DOHH2 (cell line): ENCODE measurements around the gene COPS9.

Experiments
- H3F3A ChIP-seq: fragments of 200-600 bp; sonication (generic), shearing (Covaris generic); 2 replicates; pipeline ENCODE4 v1.6.0; 2016; ENCODE audit warnings: antibody characterized with exemption, mild to moderate bottlenecking; ENCODE audit not compliant: control insufficient read depth, insufficient read depth
- H3K27ac ChIP-seq: fragments of 200-600 bp; sonication (generic); 2 replicates; pipeline ENCODE4 v1.5.1; 2014; ENCODE audit warnings: low read depth, mild to moderate bottlenecking, low read length, moderate library complexity
- H3K27me3 ChIP-seq: fragments of 200-600 bp; sonication (generic); 2 replicates; pipeline ENCODE4 v1.6.1; 2014; ENCODE audit warnings: mild to moderate bottlenecking, low read length, mixed read lengths; ENCODE audit not compliant: control insufficient read depth
- H3K36me3 ChIP-seq: fragments of 200-600 bp; sonication (generic); 2 replicates; pipeline ENCODE4 v1.6.1; 2014; ENCODE audit warnings: mild to moderate bottlenecking, low read length, moderate library complexity, mixed read lengths; ENCODE audit not compliant: control insufficient read depth
- H3K4me1 ChIP-seq: fragments of 200-600 bp; sonication (generic); 2 replicates; pipeline ENCODE4 v1.6.1; 2014; ENCODE audit warnings: mild to moderate bottlenecking, low read length, mixed read lengths; ENCODE audit not compliant: control insufficient read depth
- H3K4me2 ChIP-seq: fragments of 200-600 bp; sonication (generic); 2 replicates; pipeline ENCODE4 v1.6.0; 2014; ENCODE audit warnings: mild to moderate bottlenecking, low read length, moderate library complexity
- H3K4me3 ChIP-seq: fragments of 200-600 bp; sonication (generic); 2 replicates; pipeline ENCODE4 v1.5.1; 2014; ENCODE audit warnings: mild to moderate bottlenecking, low read length, mixed read lengths
- H3K79me2 ChIP-seq: fragments of 200-600 bp; sonication (generic); 2 replicates; pipeline ENCODE4 v1.6.1; 2014; ENCODE audit warnings: mild to moderate bottlenecking, low read length, mixed read lengths; ENCODE audit not compliant: control insufficient read depth
- H3K9me2 ChIP-seq: fragments of 200-600 bp; sonication (generic); replicated peaks from 2 replicates; pipeline ENCODE4 v1.6.1; 2014; ENCODE audit warnings: mild to moderate bottlenecking, low read length, mixed read lengths; ENCODE audit not compliant: control insufficient read depth
- H3K9me3 ChIP-seq: fragments of 200-600 bp; sonication (generic); 2 replicates; pipeline ENCODE4 v1.6.1; 2014; ENCODE audit warnings: antibody characterized with exemption, low read length, mixed read lengths; ENCODE audit not compliant: control insufficient read depth, insufficient read depth
- H4K20me1 ChIP-seq: fragments of 200-600 bp; sonication (generic); 2 replicates; pipeline ENCODE4 v1.6.0; 2014; ENCODE audit warnings: low read depth, mild to moderate bottlenecking, antibody characterized with exemption, low read length, moderate library complexity; ENCODE audit not compliant: control insufficient read depth, insufficient read depth
- CTCF ChIP-seq: fragments of 200-600 bp; sonication (generic); IDR thresholded peaks from one replicate; pipeline ENCODE4 v1.5.1; 2014; ENCODE audit warnings: antibody characterized with exemption, mild to moderate bottlenecking, low read depth, low read length; ENCODE audit not compliant: poor library complexity, severe bottlenecking
- EZH2phosphoT487 ChIP-seq: fragments of 200-600 bp; sonication (generic); IDR thresholded peaks from 2 replicates; pipeline ENCODE4 v1.6.1; 2017; ENCODE audit warnings: borderline replicate concordance, mild to moderate bottlenecking, antibody characterized with exemption, low read length, moderate library complexity, mixed read lengths

Gene COPS9

DNA sequence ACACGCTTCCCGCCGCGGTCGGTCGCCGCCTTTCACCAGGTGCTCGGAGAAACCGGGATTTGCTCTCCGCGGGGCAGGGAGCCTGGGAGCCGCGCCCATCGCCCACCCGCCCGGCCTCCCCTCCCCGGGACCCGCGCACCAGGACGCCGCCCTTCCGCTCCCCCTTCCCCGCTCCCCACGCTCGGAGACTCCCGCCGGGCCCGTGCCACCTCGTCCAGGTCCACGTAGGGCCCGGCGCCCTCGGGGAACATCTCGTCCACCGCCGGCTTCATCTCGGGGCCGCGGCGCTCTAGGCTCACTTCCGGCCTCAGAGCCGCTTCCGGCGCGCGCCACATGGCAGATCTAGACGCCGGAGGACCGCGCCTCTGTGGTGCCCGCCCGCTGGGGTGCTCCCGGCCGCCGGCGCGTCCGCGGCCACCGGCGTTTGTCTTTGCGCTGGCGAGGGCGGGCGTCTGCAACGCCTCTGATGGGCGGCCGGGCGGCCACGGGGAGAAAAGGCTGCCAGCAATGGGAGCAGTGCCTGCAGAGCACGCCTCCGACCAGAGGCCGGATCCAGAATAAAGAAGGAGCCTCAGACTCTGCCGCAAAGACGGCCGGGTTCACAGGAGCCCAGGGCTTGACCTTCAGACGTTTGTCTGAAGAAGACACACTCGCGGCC is at the start of gene COPS9:
COPS9 (minus strand) TSS at position 293 of the 658 bp plus-strand sequence; CDS start at position 272, 21 bp downstream.
- no peaks in the 10 kb centered on the region for H3K9me3 ChIP-seq
- no peak within 1 kb of the TSS for H3K27ac ChIP-seq
- peaks cover 29% of the 10 kb centered on the region for H3K79me2 ChIP-seq
- TF ChIP-seq EZH2phosphoT487 (no peak), CTCF (no peak)
- no peaks in the 10 kb centered on the region for H3K9me2 ChIP-seq
- H3K27me3 ChIP-seq = 0 out of 2 replicates have a peak, but pooled peaks cover 2% of the 10 kb centered on the region
- H3K4me3 ChIP-seq = peak within 1 kb of the TSS; percentile 79
- peaks cover 25% of the 10 kb centered on the region for H3K36me3 ChIP-seq
- no peaks in the 10 kb centered on the region for H3F3A ChIP-seq
- no peaks in the 10 kb centered on the region for H4K20me1 ChIP-seq
- peak within 1 kb of the TSS; percentile 77 for H3K4me2 ChIP-seq
- H3K4me1 ChIP-seq = peaks cover 15% of the 10 kb centered on the region

DNA sequence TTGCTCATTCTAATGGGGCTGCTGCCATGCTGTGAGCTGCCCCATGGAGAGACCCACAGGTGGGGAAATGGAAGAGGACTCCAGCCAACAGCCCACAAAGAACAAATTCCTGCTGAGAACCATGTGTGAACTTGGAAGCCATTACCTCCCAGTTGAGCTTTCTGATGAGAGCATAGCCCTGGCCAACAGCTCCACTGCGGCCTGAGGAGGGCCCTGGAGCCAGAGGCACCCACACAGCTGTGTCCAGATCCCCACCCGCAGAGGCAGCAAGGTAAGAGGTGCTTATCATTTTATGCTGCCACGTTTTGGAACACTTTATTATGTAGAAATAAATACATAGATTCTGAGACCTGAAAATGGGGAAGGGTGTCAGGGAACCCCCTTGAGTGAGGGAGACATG is 48.6 kb upstream of the COPS9 start:
- H3F3A ChIP-seq = no peaks in the 10 kb centered on the region
- no peaks in the 10 kb centered on the region for H3K4me1 ChIP-seq
- H3K9me3 ChIP-seq = no peaks in the 10 kb centered on the region
- no peaks in the 10 kb centered on the region for H3K36me3 ChIP-seq
- no peaks in the 10 kb centered on the region for H3K79me2 ChIP-seq
- no peaks in the 10 kb centered on the region for H3K27me3 ChIP-seq
- H3K4me2 ChIP-seq = no peak overlapping the region
- H3K27ac ChIP-seq = no peak overlapping the region
- H4K20me1 ChIP-seq = no peaks in the 10 kb centered on the region
- H3K4me3 ChIP-seq = no peak overlapping the region
- no peak for TF ChIP-seq CTCF
- TF ChIP-seq EZH2phosphoT487 = no peak
- H3K9me2 ChIP-seq = no peaks in the 10 kb centered on the region

- no peaks in the 10 kb centered on the region for H3K27me3 ChIP-seq
- no peaks in the 10 kb centered on the region for H3K36me3 ChIP-seq
- H3K27ac ChIP-seq = no peak overlapping the region
- H3F3A ChIP-seq = no peaks in the 10 kb centered on the region
- H3K79me2 ChIP-seq = no peaks in the 10 kb centered on the region
- no peaks in the 10 kb centered on the region for H3K9me3 ChIP-seq
- H3K9me2 ChIP-seq = no peaks in the 10 kb centered on the region
- no peaks in the 10 kb centered on the region for H4K20me1 ChIP-seq
- H3K4me2 ChIP-seq = no peak overlapping the region
- H3K4me1 ChIP-seq = no peaks in the 10 kb centered on the region
- H3K4me3 ChIP-seq = no peak overlapping the region
- TF ChIP-seq CTCF = no peak
- no peak for TF ChIP-seq EZH2phosphoT487
Observed at GRCh38 chr2:240183875-240184590, 47.9 kb upstream of the COPS9 start.
